ENCODE measurements around the gene TRPT1. TPM values are rescaled to one million over a fixed set of nuclear protein-coding genes. Genes with fewer than 3 reads are reported as not detected.
A peak's percentile ranks its signal among the peaks of the same experiment; 100 is the strongest.

Gene TRPT1
- total RNA-seq, 2 experiments from 2014 or later, result 33.7 to 41.5 TPM

- no peak overlapping the region for H3K4me3 Mint-ChIP-seq
Observed at GRCh38 chr11:64261556-64262080, 35.6 kb upstream of the TRPT1 start.

GRCh38 chr11:64260147-64260708 lies 34.2 kb upstream of the TRPT1 start:
- no peak overlapping the region for H3K4me3 Mint-ChIP-seq
- intact Hi-C loops (cut with micrococcal nuclease), result no loop called here
- ChIA-PET POLR2A (interaction anchor here (2.1 to 2.7 kb wide), 2 partner anchors 8 to 17 kb away, joined by 6 to 14 read pairs; no protein-coding TSS in a partner anchor), CTCF (interaction anchor here (1.8 kb wide), 1 partner anchor 9 kb away, joined by 8 read pairs; the partner anchor contains the start of gene PLCB3)
- H3K4me1 Mint-ChIP-seq (ENCODE audit: low read depth), result peaks cover 12% of the 10 kb centered on the region
- TF ChIP-seq CTCF (IDR thresholded peaks at IDR 0.05), result no peak
- H3K27me3 Mint-ChIP-seq, result no peaks in the 10 kb centered on the region
- peak overlapping the region; percentile 32 for H3K27ac Mint-ChIP-seq
- ATAC-seq (peak; percentile 37), DNase-seq (no peak)
- H3K9me3 Mint-ChIP-seq, result no peaks in the 10 kb centered on the region
- peaks cover 14% of the 10 kb centered on the region for H3K36me3 Mint-ChIP-seq (ENCODE audit: low read depth)

More at GRCh38 chr11:64261556-64262080, 35.6 kb upstream of the TRPT1 start:
- ChIA-PET POLR2A (interaction anchor here (0.9 to 2.1 kb wide), 2 partner anchors 9 to 18 kb away, joined by 5 to 6 read pairs; no protein-coding TSS in a partner anchor), CTCF (interaction anchor here (1.8 kb wide), 1 partner anchor 10 kb away, joined by 8 read pairs; the partner anchor contains the start of gene PLCB3)
- TF ChIP-seq CTCF (IDR thresholded peaks at IDR 0.05), result no peak
- no peak overlapping the region for H3K27ac Mint-ChIP-seq
- ATAC-seq, result no peak
- H3K27me3 Mint-ChIP-seq, result no peaks in the 10 kb centered on the region
- no peaks in the 10 kb centered on the region for H3K9me3 Mint-ChIP-seq
- intact Hi-C loops (cut with micrococcal nuclease), result no loop called here
- no peak for DNase-seq
- peaks cover 12% of the 10 kb centered on the region for H3K4me1 Mint-ChIP-seq (ENCODE audit: low read depth)
- H3K36me3 Mint-ChIP-seq (ENCODE audit: low read depth), result peaks cover 12% of the 10 kb centered on the region

GRCh38 chr11:64259533-64260067 lies 33.6 kb upstream of the TRPT1 start:
- Mint-ChIP-seq H3K36me3 (ENCODE audit: low read depth) (peaks cover 14% of the 10 kb centered on the region), H3K27ac (peak overlapping the region; percentile 32), H3K27me3 (no peaks in the 10 kb centered on the region), H3K4me1 (ENCODE audit: low read depth) (peaks cover 12% of the 10 kb centered on the region), H3K4me3 (no peak overlapping the region), H3K9me3 (no peaks in the 10 kb centered on the region)
- CTCF ChIA-PET, result interaction anchor here (1.6 kb wide), 1 partner anchor 24 kb away, joined by 3 read pairs; the partner anchor contains the start of gene BAD
- no peak for TF ChIP-seq CTCF (IDR thresholded peaks at IDR 0.05)
- ATAC-seq (peak; percentile 40), DNase-seq (no peak)
- intact Hi-C loops (cut with micrococcal nuclease), result no loop called here
- POLR2A ChIA-PET, result interaction anchor here (0.6 to 2.7 kb wide), 3 partner anchors 9 to 74 kb away, joined by 4 to 14 read pairs (median 6); partner anchors contain the start of gene STIP1

GRCh38 chr11:64258946-64259532 lies 33.1 kb upstream of the TRPT1 start:
- H3K4me3 Mint-ChIP-seq, result no peak overlapping the region

More at GRCh38 chr11:64258946-64259532, 33.1 kb upstream of the TRPT1 start:
- POLR2A ChIA-PET, result interaction anchor here (0.6 to 2.7 kb wide), 3 partner anchors 9 to 73 kb away, joined by 4 to 14 read pairs (median 6); partner anchors contain the start of gene STIP1
- CTCF ChIA-PET, result interaction anchor here (1.6 kb wide), 1 partner anchor 25 kb away, joined by 3 read pairs; the partner anchor contains the start of gene BAD
- H3K4me1 Mint-ChIP-seq (ENCODE audit: low read depth), result peaks cover 12% of the 10 kb centered on the region
- peaks cover 14% of the 10 kb centered on the region for H3K36me3 Mint-ChIP-seq (ENCODE audit: low read depth)
- H3K9me3 Mint-ChIP-seq, result no peaks in the 10 kb centered on the region
- no peak overlapping the region for H3K27ac Mint-ChIP-seq
- no peak for TF ChIP-seq CTCF (IDR thresholded peaks at IDR 0.05)
- intact Hi-C loops (cut with micrococcal nuclease), result no loop called here
- H3K27me3 Mint-ChIP-seq, result no peaks in the 10 kb centered on the region
- ATAC-seq (peak; percentile 11), DNase-seq (no peak)

Measured in activated CD8-positive, alpha-beta T cell treated with anti-CD3 and anti-CD28 coated beads for 36 hours (primary cell).